Measurements from ENCODE around the gene SLC24A4.

Gene SLC24A4

GRCh38 chr14:92527721-92528120, 204.8 kb downstream of the SLC24A4 start:
- DNase-seq, result no peak
- in situ Hi-C loops (cut with HindIII; ENCODE audit: low pct_ligation_motif_present, low sequenced_read_pairs), result no loop called here
- no peak overlapping the region for H3K27ac ChIP-seq
- H3K36me3 ChIP-seq (replicated peaks), result no peaks in the 10 kb centered on the region
- TF ChIP-seq CTCF (IDR thresholded peaks at IDR 0.05; ENCODE audit: low read depth, low read length, missing control alignments), result no peak
- no peaks in the 10 kb centered on the region for H3K27me3 ChIP-seq (replicated peaks)
- no peak overlapping the region for H3K4me3 ChIP-seq (ENCODE audit: low read depth, low read length)

GRCh38 chr14:92528486-92529100, 205.6 kb downstream of the SLC24A4 start:
- TF ChIP-seq CTCF (IDR thresholded peaks at IDR 0.05; ENCODE audit: low read depth, low read length, missing control alignments), result no peak
- no peak for DNase-seq
- H3K27me3 ChIP-seq (replicated peaks), result no peaks in the 10 kb centered on the region
- H3K27ac ChIP-seq, result no peak overlapping the region
- in situ Hi-C loops (cut with HindIII; ENCODE audit: low pct_ligation_motif_present, low sequenced_read_pairs), result no loop called here
- H3K36me3 ChIP-seq (replicated peaks), result no peaks in the 10 kb centered on the region
- H3K4me3 ChIP-seq (ENCODE audit: low read depth, low read length), result no peak overlapping the region

GRCh38 chr14:92529903-92530302, 206.9 kb downstream of the SLC24A4 start:
- no peak overlapping the region for H3K27ac ChIP-seq
- in situ Hi-C loops (cut with HindIII; ENCODE audit: low pct_ligation_motif_present, low sequenced_read_pairs), result no loop called here
- no peaks in the 10 kb centered on the region for H3K36me3 ChIP-seq (replicated peaks)
- DNase-seq, result no peak
- no peaks in the 10 kb centered on the region for H3K27me3 ChIP-seq (replicated peaks)
- no peak overlapping the region for H3K4me3 ChIP-seq (ENCODE audit: low read depth, low read length)
- no peak for TF ChIP-seq CTCF (IDR thresholded peaks at IDR 0.05; ENCODE audit: low read depth, low read length, missing control alignments)

- TF ChIP-seq CTCF (IDR thresholded peaks at IDR 0.05; ENCODE audit: low read depth, low read length, missing control alignments), result no peak
- H3K36me3 ChIP-seq (replicated peaks), result no peaks in the 10 kb centered on the region
- DNase-seq, result no peak
- H3K4me3 ChIP-seq (ENCODE audit: low read depth, low read length), result no peak overlapping the region
- no peak overlapping the region for H3K27ac ChIP-seq
- no peaks in the 10 kb centered on the region for H3K27me3 ChIP-seq (replicated peaks)
- in situ Hi-C loops (cut with HindIII; ENCODE audit: low pct_ligation_motif_present, low sequenced_read_pairs), result no loop called here
Measured at GRCh38 chr14:92531106-92531873, 208.3 kb downstream of the SLC24A4 start.

GRCh38 chr14:92532490-92533163, 209.7 kb downstream of the SLC24A4 start:
- in situ Hi-C loops (cut with HindIII; ENCODE audit: low pct_ligation_motif_present, low sequenced_read_pairs), result no loop called here
- H3K4me3 ChIP-seq (ENCODE audit: low read depth, low read length), result no peak overlapping the region
- no peak for DNase-seq
- no peaks in the 10 kb centered on the region for H3K36me3 ChIP-seq (replicated peaks)
- H3K27ac ChIP-seq, result no peak overlapping the region
- TF ChIP-seq CTCF (IDR thresholded peaks at IDR 0.05; ENCODE audit: low read depth, low read length, missing control alignments), result no peak
- no peaks in the 10 kb centered on the region for H3K27me3 ChIP-seq (replicated peaks)

Data from brain microvascular endothelial cell (primary cell).